Left ventricle myocardium superior (tissue), 1 donor: ENCODE measurements around the gene TTC7B. TPM values are rescaled to one million over a fixed set of nuclear protein-coding genes. Genes with fewer than 3 reads are reported as not detected.

Experiments
- ATAC-seq: fragments of 200-7000 bp; cut with Tn5 transposase; one replicate; pipeline ENCODE4 v1.9.1; 2020; ENCODE audit warnings: mild to moderate bottlenecking, moderate library complexity
- DNase-seq: peaks from one replicate; pipeline ENCODE4 v3.0.0-alpha.2; 2020
- intact Hi-C: fragments of 100-400 bp; cut with micrococcal nuclease; formaldehyde crosslinking; loops from one replicate; pipeline ENCODE4 v1.11.0; 2022
- total RNA-seq: library from RNA; stranded (reverse); fragmentation: NEBNext Ultra II Directional; extraction: Animal tissue kit (Norgen Biotek cat#: 25700); gene quantifications from one replicate; pipeline ENCODE4 v1.2.1, GENCODE V29; 2021
- donor health status: DM: no; HTN: yes; CAD: no; lungs with severe emphysema.

TTC7B gene
- total RNA-seq, 1 donor from 2014 or later, result 72.2 TPM

DNA sequence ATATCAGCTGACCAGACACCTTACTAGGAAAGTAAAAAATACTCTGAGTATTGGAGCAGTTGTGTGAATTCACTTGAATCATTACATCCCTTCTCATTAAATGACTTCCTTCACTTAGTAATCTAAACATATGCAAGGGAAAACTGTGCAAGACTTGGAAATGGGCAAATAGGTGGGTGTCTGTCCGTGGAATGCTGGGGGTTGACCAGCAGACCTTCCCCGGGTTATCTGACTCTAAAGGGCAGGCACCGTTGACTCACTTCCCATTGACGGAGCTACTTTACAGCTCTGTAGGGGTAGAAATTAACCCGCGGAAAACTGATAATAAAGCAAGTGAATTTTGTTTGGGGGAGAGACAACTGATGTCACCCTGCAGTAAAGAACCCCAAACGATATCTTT is 199.3 kb downstream of the TTC7B start:
- ATAC-seq (no peak), DNase-seq (no peak)
- intact Hi-C loops, result no loop called here

DNA sequence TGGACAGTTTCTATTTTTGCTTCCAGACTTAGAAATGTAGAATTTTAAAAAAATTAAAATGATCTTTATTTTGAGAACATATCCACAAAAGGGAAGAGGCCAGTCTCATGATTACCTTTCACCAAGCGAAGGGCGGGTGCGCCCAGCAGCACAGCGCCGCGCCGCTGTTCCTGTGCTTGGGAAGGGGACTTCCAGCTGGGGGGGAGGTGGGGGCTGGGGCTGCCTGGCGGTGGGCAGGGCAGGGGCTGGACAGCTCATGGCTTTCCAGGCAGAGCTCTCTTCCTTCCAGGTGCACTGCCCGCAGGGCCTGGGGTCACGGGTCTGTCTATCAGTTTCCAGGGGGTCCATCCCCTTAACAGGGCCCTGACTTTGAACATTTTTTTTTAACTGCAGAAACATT is 199.9 kb downstream of the TTC7B start:
- no peak for ATAC-seq
- intact Hi-C loops, result no loop called here
- no peak for DNase-seq

DNA sequence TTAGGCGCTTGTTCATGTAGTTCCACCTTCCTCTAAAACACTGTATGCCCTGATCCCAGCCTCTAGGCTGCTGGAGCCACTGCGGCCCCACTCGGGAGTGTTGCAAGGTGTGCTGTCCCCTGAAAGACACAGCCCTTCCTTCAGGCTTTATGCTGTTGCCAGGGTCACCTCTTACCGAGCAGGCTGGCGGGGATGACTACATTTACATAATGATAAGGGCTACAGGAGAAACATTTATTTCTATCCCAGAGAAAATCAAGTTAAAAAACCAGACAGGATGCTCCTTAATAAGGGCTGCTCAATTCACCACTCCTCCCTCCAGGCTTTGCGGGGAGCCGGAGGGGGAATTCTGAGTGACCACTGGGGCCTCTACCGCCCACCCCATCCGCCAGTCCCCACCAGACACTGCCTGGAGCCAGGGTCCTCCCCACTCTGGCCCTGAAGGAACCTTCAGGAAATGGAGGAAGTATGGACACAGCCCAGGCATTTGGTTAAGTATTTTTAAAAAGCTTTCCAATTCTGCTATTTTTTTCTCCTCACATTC is 200.6 kb downstream of the TTC7B start:
- DNase-seq, result no peak

DNA sequence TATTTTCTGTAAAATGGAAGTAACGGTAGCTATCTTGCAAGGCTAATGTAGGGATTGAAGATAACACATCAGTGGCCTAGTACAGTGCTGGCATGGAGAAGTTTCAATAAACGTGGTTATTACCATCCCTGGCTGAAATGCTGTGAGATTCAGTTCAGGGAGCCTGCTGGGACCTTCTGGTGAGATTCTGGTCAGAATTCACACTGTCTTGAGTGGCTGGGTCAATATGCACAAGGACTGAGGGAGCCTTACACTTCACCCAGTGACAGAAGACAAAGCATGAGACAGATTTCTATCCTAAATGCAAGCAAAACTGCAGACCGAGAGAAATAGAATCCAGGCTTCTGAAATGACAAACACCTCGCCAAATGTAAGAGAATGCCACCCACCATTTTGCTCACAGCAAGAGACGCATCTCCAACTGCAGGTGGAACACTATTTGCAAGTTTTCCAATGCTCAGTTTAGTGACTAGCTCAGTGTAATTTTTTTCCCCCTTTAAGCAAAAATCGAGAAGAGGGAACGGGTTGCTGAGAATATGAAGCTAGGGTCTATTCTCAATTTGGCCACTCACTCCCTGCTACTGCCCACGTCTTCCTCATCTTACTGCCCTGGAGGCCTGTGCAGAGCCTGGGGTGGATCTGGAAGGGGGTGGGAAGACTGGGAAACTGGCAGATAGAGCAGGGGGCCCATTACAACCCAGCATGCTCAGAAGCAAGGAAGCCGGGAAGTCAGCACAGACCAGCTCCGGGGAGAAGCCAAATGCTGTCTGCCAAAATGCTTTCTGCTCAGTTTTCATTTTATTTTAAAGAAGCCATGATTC is 201.3 kb downstream of the TTC7B start:
- peak; percentile 16 for ATAC-seq
- intact Hi-C loops, result no loop called here

More for the DNA sequence above, 200.6 kb downstream of the TTC7B start:
- peak; percentile 49 for ATAC-seq
- intact Hi-C loops, result no loop called here

DNA sequence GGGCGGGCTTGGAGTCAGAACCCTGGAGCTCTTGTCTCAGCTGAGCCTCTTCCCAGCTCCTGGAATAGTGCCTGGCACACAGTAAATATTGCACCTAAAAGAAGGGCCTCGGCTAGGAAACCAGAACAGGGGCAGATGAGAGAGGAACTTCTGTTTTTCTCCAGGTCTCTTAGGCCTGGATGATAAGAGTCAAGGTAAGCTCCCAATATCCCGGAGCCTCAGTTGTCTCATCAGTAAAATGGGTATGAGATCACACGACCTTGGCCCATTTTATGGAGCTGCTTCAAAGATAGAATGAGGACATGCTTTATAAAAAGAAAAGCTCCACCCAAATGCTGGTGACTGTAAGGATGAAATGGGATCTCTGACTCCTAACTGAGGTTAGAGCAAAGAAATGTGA is 202.2 kb downstream of the TTC7B start:
- ATAC-seq (no peak), DNase-seq (no peak)
- intact Hi-C loops, result no loop called here

More for the DNA sequence above, 201.3 kb downstream of the TTC7B start:
- no peak for DNase-seq

DNA sequence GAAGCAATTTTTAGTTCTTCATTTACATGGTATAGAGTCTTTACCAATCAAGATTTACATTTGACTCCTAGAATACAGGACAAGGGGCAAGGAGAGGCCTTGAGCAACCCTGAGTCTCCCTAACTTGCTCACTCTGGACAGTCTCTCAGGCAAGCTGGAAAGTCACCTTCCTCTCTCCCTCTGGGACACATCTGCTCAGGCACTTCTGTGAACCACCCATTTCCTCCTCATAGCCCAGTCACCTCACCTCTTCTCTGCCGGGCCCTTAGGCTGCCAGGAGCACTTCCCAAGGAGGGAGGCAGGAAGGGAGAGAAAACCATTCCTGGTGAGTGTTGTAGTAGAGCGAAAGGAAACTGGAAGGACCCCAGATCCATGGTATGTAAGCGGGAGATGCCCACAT is 202.8 kb downstream of the TTC7B start:
- DNase-seq (no peak), ATAC-seq (peak; percentile 39)
- intact Hi-C loops, result no loop called here

DNA sequence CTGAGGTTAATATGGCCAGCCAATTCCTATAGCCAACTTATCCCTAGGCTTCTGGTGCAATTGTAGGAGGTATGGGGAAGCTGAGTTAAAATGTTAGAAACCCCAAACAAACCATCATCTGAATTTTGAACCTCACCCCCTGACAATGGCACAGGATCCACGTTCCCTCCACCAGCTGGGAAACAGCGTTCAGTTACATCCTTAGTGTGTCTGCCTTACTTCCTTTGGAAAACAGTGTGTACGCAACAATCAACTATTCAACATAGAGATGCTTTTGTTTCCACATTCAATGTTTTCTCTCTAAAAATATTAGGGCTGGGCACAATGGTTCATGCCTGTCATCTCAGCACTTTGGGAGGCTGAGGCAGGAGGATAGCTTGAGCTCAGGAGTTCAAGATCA is 203.4 kb downstream of the TTC7B start:
- DNase-seq (no peak), ATAC-seq (no peak)
- intact Hi-C loops, result no loop called here

DNA sequence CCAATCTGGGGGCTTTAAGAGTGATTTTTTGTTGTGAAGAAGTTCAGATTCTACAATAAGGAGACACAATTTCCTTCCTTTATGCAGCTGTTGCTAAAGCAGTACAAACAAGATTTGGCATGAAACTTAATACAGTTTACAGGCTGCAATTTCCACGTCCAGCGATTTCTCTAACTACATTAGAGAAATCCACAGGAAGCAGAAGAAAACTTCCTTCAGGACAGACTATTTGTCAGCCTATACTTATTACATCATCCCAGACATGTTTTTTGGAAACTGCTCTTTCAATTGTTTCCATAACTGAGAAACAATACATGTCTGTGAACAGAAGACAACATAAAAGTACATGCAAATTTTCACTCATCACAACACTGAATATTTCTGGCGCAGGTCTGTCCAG is 204.3 kb downstream of the TTC7B start:
- ATAC-seq (no peak), DNase-seq (no peak)
- intact Hi-C loops, result no loop called here

DNA sequence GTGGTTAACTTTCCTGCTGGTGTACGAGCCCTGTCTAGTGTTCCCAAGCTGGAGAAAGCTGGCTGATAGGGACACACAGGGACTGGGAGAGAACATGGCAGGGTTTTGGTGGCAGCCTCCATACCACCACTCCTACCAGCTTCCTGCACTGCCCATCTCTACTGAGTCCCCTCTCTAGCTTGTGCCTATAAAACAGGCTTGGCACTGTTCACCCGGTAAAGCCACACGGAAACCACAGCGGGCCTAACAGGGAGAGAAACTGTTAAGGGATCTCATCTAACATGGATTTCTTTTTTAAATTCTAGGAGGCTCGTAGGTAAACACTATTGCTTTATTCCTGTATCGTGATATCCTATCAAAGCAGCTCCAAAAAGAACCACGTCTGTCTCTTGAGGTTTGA is 204.7 kb downstream of the TTC7B start:
- ATAC-seq (no peak), DNase-seq (no peak)
- intact Hi-C loops, result no loop called here

DNA sequence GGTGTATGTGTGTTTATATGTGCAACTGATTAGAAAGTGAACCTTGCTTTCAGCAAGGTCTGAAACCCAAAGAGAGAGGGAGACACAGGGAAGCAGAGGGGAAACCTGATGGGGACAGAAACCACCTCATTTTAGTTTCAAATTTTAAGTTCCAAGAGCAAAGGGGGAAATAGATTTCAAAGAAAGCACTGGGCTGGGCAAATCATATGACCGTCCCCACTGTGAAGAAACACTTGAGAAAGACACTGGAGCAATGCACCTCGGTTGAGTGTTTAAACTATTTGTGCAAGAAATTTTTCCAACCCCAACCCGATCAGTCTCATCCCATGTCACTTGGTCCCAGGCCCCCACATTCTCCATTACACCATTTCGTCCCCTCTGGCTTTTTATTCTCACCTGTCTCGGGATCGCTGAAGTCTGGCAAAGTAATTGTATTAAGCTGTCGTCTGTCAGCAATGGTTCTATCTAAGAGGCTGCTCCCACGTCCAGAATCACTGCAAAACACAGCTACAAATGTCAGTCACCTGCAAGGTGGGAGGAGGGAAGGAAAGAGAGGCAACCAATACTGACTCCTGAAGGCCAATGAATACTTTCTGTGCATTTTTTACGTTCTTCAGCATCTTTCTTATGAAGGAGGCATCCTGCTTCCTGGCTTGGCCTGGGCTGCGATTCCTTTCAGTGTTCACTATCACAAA is 205.7 kb downstream of the TTC7B start:
- ATAC-seq, result no peak
- intact Hi-C loops, result no loop called here
- no peak for DNase-seq

DNA sequence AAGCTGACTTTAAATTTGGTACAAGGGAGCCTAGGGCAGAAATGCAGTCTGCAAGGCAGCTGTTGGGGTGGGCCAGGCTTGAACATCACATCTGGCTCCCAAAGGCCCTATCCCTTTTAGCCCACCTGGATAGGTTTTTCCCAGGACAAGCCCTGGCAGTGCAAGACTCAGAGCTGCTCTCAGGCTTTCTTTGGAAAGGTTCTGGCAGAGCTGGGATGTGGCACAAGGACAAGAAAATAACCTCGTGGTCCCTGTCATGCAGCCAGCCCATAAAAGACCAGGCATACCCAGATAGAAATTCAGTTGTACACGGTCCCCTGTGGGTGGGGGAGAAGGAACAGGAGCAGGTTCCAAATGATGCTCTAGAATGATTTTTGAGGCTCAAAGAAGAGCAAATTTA is 206.9 kb downstream of the TTC7B start:
- no peak for DNase-seq

DNA sequence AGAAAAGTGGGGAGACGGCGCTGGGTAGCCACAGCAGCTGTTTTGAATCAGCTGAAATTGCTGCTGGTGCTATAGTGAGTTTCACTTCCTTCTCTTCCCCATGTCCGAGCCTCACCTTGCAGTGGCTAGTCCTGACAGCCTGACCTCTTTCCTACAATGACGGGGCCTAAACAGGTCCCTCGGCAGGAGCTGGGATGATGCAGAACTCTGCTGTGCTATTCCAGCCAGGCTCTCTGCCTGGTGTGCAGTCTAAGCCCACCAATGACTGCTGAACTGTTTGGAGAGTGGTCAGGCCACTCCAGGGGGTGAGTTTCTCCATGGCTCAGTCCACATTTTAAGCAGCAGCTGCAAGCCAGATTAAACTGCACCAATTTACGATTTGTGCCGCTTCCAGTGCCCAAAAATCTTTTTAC is 207.3 kb downstream of the TTC7B start:
- peak; percentile 16 for ATAC-seq
- intact Hi-C loops, result no loop called here
- no peak for DNase-seq

More for the DNA sequence above, 206.9 kb downstream of the TTC7B start:
- intact Hi-C loops, result no loop called here
- peak; percentile 60 for ATAC-seq

DNA sequence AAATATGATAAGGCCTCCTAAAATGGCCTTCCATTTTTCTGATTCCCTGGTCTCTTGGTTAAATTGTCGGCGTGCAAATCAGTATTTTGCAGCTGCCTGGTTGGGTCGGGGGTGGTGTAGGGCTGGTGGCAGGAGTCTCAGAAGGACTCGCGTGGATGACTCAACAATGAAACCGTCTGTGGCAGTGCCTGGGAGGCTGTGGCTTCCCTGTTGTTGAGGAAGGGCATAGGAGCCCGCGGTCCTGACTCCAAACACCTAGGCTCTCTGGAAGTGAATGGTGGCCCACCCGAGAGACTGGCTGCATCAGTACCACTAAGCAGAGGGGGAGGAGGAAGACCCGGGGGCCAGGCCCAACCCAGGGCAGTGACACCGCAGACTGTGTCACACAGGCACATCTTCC is 207.9 kb downstream of the TTC7B start:
- DNase-seq (no peak), ATAC-seq (no peak)
- intact Hi-C loops, result no loop called here

DNA sequence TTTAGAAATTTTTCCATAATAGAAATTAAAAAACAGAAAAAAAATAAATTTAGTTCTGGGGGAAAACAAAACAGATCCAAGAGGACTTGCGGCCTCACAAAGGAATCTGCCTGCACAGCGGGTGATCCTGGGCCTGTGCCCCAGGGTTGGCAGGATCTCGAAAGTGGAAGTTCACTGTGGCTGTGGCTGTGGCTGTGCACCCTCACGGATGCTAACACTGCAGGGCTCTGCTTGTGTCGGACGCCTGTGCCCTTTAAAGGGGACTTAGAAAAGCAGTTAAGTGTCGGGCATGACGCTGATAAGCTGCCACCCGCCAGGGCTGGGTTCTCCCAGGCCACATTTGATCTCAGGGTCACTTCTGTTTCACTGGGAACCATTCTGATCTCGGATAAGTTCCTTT is 209.1 kb downstream of the TTC7B start:
- ATAC-seq (peak; percentile 68), DNase-seq (peak; percentile 63)
- intact Hi-C loops, result no loop called here

DNA sequence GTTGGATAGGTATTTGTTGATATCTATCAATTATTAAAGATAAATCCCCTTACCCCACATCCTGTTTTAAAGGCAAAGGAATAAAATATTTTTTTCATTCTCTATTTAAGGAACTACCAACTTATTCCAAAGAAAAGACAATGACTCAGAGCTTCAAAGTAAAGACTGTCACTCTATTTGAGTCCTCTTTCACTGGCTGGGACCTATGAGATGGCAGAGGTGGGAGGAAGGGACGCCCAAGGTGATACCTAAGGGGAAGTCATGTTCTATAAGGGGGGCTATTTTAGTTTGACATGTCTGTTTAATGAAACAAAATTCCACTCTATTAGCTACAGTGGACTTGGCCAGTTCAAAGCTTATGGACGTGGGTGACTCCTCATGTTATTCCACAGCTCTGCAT is 209.8 kb downstream of the TTC7B start:
- intact Hi-C loops, result no loop called here
- ATAC-seq (no peak), DNase-seq (no peak)

DNA sequence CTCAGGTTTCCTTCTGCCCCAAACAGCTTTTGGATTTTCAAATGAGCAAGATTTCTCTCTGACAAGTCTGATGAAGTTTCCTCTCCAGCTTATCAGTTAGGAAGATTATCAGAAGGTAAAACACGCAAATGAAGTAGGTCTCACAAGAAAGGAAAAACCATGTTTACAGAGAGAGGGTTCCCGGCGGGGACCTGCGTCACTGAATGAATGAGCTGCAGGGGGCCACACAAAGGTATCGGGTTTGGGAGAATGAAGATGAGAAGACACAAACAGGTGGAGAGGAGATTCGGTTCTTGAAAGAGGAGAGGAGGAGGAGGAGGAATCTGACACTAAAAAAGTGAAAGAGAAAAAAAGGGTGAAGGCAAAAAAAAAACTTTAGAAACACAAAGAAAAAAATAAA is 210.8 kb downstream of the TTC7B start:
- no peak for ATAC-seq
- intact Hi-C loops, result no loop called here
- no peak for DNase-seq

DNA sequence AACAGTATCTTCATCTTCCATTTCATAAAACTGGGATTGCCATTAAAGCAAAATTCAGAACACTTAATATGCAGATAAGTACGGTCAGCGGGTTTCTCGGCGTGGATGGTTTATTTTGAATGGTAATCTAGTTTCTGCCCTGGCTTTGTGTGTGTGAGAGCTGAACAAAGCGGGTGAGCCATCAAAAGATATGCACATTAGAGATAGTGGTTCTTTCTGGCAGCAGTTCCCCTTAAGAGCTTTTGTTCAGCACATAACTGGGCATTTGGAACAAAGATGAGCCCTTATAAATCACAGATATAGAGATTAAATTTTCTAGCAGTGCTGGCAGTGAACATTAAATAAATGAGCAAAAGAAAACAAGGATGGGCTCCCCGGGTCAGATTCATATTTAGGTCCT is 211.9 kb downstream of the TTC7B start:
- ATAC-seq, result no peak
- intact Hi-C loops, result no loop called here
- DNase-seq, result no peak

DNA sequence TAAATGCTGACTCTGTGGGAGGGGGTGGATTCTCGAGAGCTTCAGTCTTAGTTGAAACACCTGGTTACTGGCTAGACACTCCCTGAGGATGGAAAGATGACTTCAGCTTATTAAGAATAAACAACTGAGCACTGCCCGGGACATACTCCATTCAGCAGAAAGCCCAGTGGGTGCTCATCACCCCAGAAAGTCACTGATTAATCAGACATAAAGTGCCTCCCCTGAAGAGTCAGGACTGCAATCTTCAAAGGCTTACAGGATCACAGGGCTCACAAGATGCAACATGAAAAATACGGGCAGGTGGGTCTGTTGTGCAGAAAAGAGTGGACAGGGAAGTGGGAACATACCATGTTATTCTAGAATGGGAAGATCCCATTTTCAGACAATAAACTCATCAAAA is 212.4 kb downstream of the TTC7B start:
- DNase-seq, result no peak
- ATAC-seq, result no peak
- intact Hi-C loops, result no loop called here

DNA sequence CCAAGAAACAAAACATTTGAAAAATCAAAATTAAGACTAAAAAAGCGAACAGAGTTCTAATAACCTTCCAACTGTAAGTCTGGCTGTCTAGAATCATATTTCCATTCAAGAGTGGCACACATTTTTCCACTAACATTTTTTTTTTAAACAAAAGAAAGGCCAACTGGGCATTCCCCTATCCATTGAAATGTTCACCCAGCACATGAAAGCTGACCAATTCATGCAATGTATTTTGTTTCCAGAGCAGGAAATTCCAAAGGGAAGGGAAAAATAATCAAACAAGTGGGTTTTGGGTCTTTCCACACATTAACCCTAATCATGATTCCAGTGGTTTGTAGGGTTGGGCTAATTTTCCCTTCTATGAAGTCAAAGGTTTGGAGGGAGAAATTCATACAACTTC is 212.9 kb downstream of the TTC7B start:
- DNase-seq, result no peak
- ATAC-seq, result no peak
- intact Hi-C loops, result no loop called here

DNA sequence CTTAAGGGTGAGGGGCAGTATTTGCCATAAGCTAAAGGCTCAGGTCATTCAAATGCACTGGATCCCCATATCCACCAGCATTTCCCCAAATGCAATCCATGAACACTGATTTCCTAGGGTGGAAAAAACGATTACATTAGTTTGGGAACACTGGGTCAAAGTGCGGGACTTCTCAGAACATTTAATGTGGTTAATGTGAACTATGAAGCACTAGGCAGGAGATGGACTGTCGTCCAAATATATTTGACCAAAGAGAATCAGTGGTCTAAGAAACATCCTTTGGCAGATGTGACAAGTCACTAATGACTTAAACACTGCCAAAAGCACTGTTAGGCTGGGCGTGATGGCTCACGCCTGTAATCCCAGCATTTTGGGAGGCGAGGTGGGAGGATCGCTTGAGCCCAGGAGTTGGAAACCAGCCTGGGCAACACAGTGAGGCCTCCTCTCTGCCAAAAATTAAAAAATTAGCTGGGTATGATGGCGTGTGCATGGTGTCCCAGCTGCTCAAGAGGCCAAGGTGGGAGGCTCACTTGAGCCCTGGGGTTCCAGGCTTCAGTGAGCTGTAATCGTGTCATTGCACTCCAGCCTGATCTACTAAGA is 214.0 kb downstream of the TTC7B start:
- DNase-seq (no peak), ATAC-seq (no peak)
- intact Hi-C loops, result no loop called here
